Natural killer cell treated with Interleukin-12 subunit alpha and Interleukin-12 subunit beta and Interleukin-15 and Interleukin-18, amount 100 ng/mL, for 72 hours (primary cell): ENCODE measurements around the gene PABPN1. TPM values are rescaled to one million over a fixed set of nuclear protein-coding genes. Genes with fewer than 3 reads are reported as not detected.

ENCODE experiments used
- ATAC-seq, 2 donors: fragments of 150-1000 bp; cut with Tn5 transposase in 1 of 2; sonication (Bioruptor Pico), chemical (Tn5 transposase) in 1 of 2; 2 replicates each; pipeline ENCODE4 v1.10.0; 2021
- DNase-seq: peaks from one replicate; pipeline ENCODE4 v3.0.0; 2022; ENCODE audit warnings: low spot score
- H3K27ac Mint-ChIP-seq, 2 donors: 1 replicate in 1 of 2; 2 replicates in 1 of 2; pipeline ENCODE4 v1.8.0; 2022; ENCODE audit warnings: mixed read lengths in 2 of 2, mild to moderate bottlenecking in 1 of 2, moderate library complexity in 1 of 2
- H3K27me3 Mint-ChIP-seq, 2 donors: 1 replicate in 1 of 2; 2 replicates in 1 of 2; pipeline ENCODE4 v1.8.0; 2022; ENCODE audit warnings: mixed read lengths in 2 of 2
- H3K36me3 Mint-ChIP-seq: one replicate; pipeline ENCODE4 v1.8.0; 2022; ENCODE audit warnings: mixed read lengths
- H3K4me1 Mint-ChIP-seq, 2 donors: 1 replicate in 1 of 2; 2 replicates in 1 of 2; pipeline ENCODE4 v1.8.0; 2022; ENCODE audit warnings: low read depth in 2 of 2, mixed read lengths in 2 of 2, mild to moderate bottlenecking in 1 of 2
- H3K4me3 Mint-ChIP-seq: one replicate; pipeline ENCODE4 v1.8.0; 2022; ENCODE audit warnings: mixed read lengths
- H3K9me3 Mint-ChIP-seq: 2 replicates; pipeline ENCODE4 v1.8.0; 2022; ENCODE audit warnings: mixed read lengths
- total RNA-seq, 2 donors: library from RNA; stranded (reverse); gene quantifications; one replicate each; pipeline ENCODE4 v1.2.3, GENCODE V29; 2022

The PABPN1 gene
- total RNA-seq, 2 donors from 2014 or later = 182 to 274 TPM

DNA sequence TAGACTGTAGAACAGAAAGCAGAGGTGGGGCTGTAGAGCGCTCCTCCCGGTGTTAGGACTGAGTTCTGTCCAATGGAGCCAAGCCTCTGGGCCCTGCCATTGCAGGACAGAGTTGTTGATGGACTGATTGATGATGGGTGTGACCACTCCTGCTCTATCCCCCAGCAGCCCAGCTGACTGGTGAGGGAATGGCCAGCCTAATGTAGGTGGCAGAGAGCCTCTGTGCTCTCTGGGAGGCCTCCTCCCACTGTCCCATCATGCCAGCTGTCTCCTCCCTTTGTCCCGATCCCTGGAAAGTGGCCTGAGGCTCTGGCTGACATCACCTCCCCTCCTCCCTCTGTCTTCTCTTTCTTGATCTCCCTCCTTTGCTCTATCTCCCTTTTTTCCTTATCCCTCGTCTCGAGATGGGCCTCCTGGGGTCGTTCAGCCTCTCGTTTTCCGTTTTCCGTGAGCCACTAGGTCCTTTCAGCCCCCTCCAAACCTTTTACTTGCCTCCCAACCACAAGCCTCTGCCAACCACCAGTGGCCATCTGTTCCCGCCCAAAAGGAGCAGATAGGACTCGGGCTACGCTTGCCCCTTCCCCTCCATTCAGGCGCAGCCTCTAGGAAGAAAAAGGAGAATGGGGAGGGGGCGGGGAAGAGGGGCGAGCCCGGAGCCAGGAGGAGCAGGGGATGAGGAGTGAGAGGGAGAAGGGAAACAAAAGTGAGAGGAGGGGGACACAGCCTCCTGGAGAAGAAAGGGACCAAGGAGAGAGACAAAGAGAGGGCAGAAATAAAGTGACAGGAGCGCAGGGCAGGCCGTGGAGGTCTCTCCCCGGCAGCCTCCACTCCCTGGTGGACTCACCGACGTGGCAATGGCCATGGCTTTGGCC is 43.1 kb downstream of the PABPN1 start:
- Mint-ChIP-seq H3K4me3 (no peak overlapping the region), H3K4me1 (no peaks in the 10 kb centered on the region), H3K27ac (no peak overlapping the region), H3K27me3 (peaks cover 44 to 49% of the 10 kb centered on the region in 2 donors), H3K36me3 (no peaks in the 10 kb centered on the region), H3K9me3 (no peaks in the 10 kb centered on the region)
- ATAC-seq (no peak), DNase-seq (no peak)

GRCh38 chr14:23365036-23365731 is 43.9 kb downstream of the PABPN1 start, which contains the start of gene EFS:
Gene EFS (minus strand): TSS chr14:23365172. CDS start chr14:23365025, 147 bp downstream.
- Mint-ChIP-seq H3K4me1 (no peaks in the 10 kb centered on the region), H3K27ac (no peak within 1 kb of the TSS), H3K36me3 (no peaks in the 10 kb centered on the region), H3K9me3 (no peaks in the 10 kb centered on the region), H3K4me3 (no peak within 1 kb of the TSS), H3K27me3 (peaks cover 44 to 50% of the 10 kb centered on the region in 2 donors)
- DNase-seq (no peak), ATAC-seq (no peak)

DNA sequence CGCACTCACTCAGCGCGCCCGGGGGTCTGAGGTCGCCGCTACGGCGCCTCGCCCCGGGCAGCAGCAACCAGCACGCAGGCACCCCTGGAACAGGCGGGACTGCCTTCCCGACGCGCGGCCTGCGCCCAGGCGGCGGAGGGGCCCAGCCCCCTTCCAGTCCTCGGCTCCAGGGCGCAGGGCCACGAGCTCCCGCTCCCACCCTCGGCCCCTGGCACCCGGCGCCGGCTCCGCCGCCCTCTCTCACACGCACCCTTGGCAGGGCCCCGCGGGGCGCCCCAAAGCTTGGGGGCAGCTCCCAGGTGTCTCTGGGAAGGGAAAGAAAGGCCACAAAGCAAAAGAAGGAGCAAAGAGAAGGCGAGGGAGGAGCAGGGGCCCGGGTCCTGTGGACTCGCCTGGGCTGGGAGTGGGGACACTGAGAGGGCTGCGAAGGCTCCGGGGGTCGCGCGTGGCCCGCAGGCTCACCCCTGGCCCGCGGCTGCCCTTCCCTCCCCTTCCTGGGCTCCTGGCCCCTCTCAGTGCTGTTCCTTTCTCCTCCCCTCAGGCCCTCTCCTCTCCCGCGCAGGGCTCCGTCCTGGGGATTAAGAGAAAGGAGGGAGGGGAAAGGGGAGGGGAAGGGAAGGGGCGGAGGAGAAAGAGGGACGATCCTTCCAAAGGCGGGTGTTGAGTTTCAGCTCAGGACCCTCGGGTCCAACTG is 44.6 kb downstream of the PABPN1 start:
- H3K27ac Mint-ChIP-seq = no peak overlapping the region
- no peaks in the 10 kb centered on the region for H3K36me3 Mint-ChIP-seq
- ATAC-seq (no peak), DNase-seq (no peak)
- H3K27me3 Mint-ChIP-seq = peaks cover 43 to 47% of the 10 kb centered on the region in 2 donors
- no peak overlapping the region for H3K4me3 Mint-ChIP-seq
- no peaks in the 10 kb centered on the region for H3K4me1 Mint-ChIP-seq
- no peaks in the 10 kb centered on the region for H3K9me3 Mint-ChIP-seq

GRCh38 chr14:23366426-23366921 is 45.2 kb downstream of the PABPN1 start:
- H3K27me3 Mint-ChIP-seq = peaks cover 40 to 41% of the 10 kb centered on the region in 2 donors
- H3K4me1 Mint-ChIP-seq = no peaks in the 10 kb centered on the region
- H3K4me3 Mint-ChIP-seq = no peak overlapping the region
- H3K27ac Mint-ChIP-seq = no peak overlapping the region
- no peaks in the 10 kb centered on the region for H3K9me3 Mint-ChIP-seq
- ATAC-seq (no peak), DNase-seq (no peak)
- H3K36me3 Mint-ChIP-seq = no peaks in the 10 kb centered on the region

GRCh38 chr14:23370221-23370620 is 49.0 kb downstream of the PABPN1 start:
- Mint-ChIP-seq H3K36me3 (no peaks in the 10 kb centered on the region), H3K9me3 (no peaks in the 10 kb centered on the region), H3K27ac (no peak overlapping the region), H3K4me1 (no peaks in the 10 kb centered on the region), H3K27me3 (peaks cover 24 to 30% of the 10 kb centered on the region in 2 donors), H3K4me3 (no peak overlapping the region)
- DNase-seq = no peak
- ATAC-seq = peak in 1 of 2 donors; percentile 17

DNA sequence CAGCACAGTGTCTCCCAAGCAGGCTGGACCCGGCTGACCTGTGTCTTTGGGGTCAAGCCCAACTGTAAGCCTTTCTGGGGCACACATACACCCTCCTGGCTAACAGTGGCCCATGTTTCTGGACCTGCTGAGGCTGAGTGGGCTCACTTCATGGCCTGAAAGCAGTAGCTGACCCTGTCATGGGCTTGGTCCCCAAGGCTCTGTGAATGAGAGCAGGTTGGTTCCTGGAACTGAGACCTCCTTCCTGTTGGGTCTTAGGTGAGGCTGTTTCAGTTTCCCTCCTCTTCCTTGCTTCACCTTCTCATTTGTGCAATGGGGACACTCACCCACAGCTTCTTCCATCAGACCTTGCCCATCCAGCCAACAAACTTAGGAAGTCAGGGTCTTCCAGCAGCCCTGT is 50.6 kb downstream of the PABPN1 start:
- ATAC-seq (no peak), DNase-seq (no peak)
- H3K36me3 Mint-ChIP-seq = no peaks in the 10 kb centered on the region
- no peaks in the 10 kb centered on the region for H3K9me3 Mint-ChIP-seq
- no peak overlapping the region for H3K27ac Mint-ChIP-seq
- peaks cover 19 to 25% of the 10 kb centered on the region in 2 donors for H3K27me3 Mint-ChIP-seq
- no peak overlapping the region for H3K4me3 Mint-ChIP-seq
- no peaks in the 10 kb centered on the region for H3K4me1 Mint-ChIP-seq

- DNase-seq = no peak
- Mint-ChIP-seq H3K36me3 (no peaks in the 10 kb centered on the region), H3K27ac (no peak within 1 kb of the TSS), H3K9me3 (no peaks in the 10 kb centered on the region), H3K4me1 (no peaks in the 10 kb centered on the region), H3K4me3 (no peak within 1 kb of the TSS), H3K27me3 (peaks cover 14 to 19% of the 10 kb centered on the region in 2 donors)
- no peak for ATAC-seq
These were observed 51.3 kb downstream of the PABPN1 start, which contains the start of gene IL25 for GRCh38 chr14:23372509-23372908. Gene IL25 (plus strand): TSS chr14:23372809.

DNA sequence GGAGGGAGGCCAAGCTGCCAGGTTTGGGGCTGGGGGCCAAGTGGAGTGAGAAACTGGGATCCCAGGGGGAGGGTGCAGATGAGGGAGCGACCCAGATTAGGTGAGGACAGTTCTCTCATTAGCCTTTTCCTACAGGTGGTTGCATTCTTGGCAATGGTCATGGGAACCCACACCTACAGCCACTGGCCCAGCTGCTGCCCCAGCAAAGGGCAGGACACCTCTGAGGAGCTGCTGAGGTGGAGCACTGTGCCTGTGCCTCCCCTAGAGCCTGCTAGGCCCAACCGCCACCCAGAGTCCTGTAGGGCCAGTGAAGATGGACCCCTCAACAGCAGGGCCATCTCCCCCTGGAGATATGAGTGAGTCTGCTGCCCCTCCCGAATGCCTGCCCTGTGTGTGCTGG is 51.8 kb downstream of the PABPN1 start:
- no peak for ATAC-seq
- Mint-ChIP-seq H3K36me3 (no peaks in the 10 kb centered on the region), H3K4me1 (no peaks in the 10 kb centered on the region), H3K4me3 (no peak overlapping the region), H3K27ac (no peak overlapping the region), H3K9me3 (no peaks in the 10 kb centered on the region), H3K27me3 (peaks cover 11 to 15% of the 10 kb centered on the region in 2 donors)
- DNase-seq = no peak

Other genes with a start within 250 kb of the PABPN1 start
- 100 to 1,000 TPM; 186 to 250 TPM for gene ACIN1, start 226.3 kb upstream of the PABPN1 start, total RNA-seq
- gene C14orf119, start 226.0 kb upstream of the PABPN1 start, total RNA-seq = 10 to 100 TPM; 41.2 to 55.2 TPM
- gene CIROP, start 216.5 kb upstream of the PABPN1 start, total RNA-seq = not detected
- not detected for gene CEBPE, start 202.2 kb upstream of the PABPN1 start, total RNA-seq
- gene SLC7A8, start 137.8 kb upstream of the PABPN1 start, total RNA-seq = 1 to 10 TPM in 1 of 2 donors, under 1 TPM in 1; 0.07 to 3.5 TPM
- gene RNF212B, start 83.5 kb upstream of the PABPN1 start, total RNA-seq = not detected
- gene HOMEZ, start 35.3 kb upstream of the PABPN1 start, total RNA-seq = 1 to 10 TPM; 5.8 to 7.8 TPM
- 10 to 100 TPM; 12.4 to 18.7 TPM for gene PPP1R3E, start 18.6 kb upstream of the PABPN1 start, total RNA-seq
- 10 to 100 TPM; 17.5 to 26.3 TPM for gene BCL2L2, start 14.6 kb upstream of the PABPN1 start, total RNA-seq
- gene SLC22A17, start 31.4 kb downstream of the PABPN1 start, total RNA-seq = under 1 TPM in 1 of 2 donors, not detected in 1; 0.42 TPM
- gene EFS, start 43.7 kb downstream of the PABPN1 start, total RNA-seq = not detected
- gene IL25, start 51.4 kb downstream of the PABPN1 start, total RNA-seq = not detected
- gene CMTM5, start 55.6 kb downstream of the PABPN1 start, total RNA-seq = not detected
- gene MYH6, start 86.8 kb downstream of the PABPN1 start, total RNA-seq = under 1 TPM in 1 of 2 donors, not detected in 1; 0.28 TPM
- gene MYH7, start 114.2 kb downstream of the PABPN1 start, total RNA-seq = not detected
- 10 to 100 TPM; 65.6 to 65.7 TPM for gene NGDN, start 148.2 kb downstream of the PABPN1 start, total RNA-seq
- gene ZFHX2, start 230.3 kb downstream of the PABPN1 start, total RNA-seq = 1 to 10 TPM; 2.8 to 4.9 TPM
- gene THTPA, start 234.8 kb downstream of the PABPN1 start, total RNA-seq = 10 to 100 TPM; 10.6 to 11.7 TPM
- gene AP1G2, start 246.3 kb downstream of the PABPN1 start, total RNA-seq = 100 to 1,000 TPM; 151 to 229 TPM